Vagina (tissue), 2 donors: ENCODE measurements around the gene PSMA7. TPM values are rescaled to one million over a fixed set of nuclear protein-coding genes. Genes with fewer than 3 reads are reported as not detected.

Experiments used
- DNase-seq, 2 donors: peaks; one replicate each; pipeline ENCODE4 v3.0.0-alpha.2; 2017; ENCODE audit errors: extremely low spot score in 2 of 2
- H3K27ac ChIP-seq: fragments of 200-600 bp; sonication (generic); one replicate; pipeline ENCODE4 v1.5.1; 2019
- H3K27me3 ChIP-seq: fragments of 200-600 bp; sonication (generic); one replicate; pipeline ENCODE4 v1.5.1; 2019
- H3K36me3 ChIP-seq, 2 donors: fragments of 200-600 bp; sonication (generic); one replicate each; pipeline ENCODE4 v1.5.1; 2017 to 2019
- H3K4me1 ChIP-seq: fragments of 200-600 bp; sonication (generic); one replicate; pipeline ENCODE4 v1.5.1; 2019
- H3K4me3 ChIP-seq, 2 donors: fragments of 200-600 bp; sonication (generic); 1 replicate in 1 of 2; 2 replicates in 1 of 2; pipeline ENCODE4 v1.5.1; 2016 to 2019
- H3K9me3 ChIP-seq: fragments of 200-600 bp; sonication (generic); one replicate; pipeline ENCODE4 v1.5.1; 2019
- POLR2A ChIP-seq, 2 donors: fragments of 450-650 bp; IDR thresholded peaks; one replicate each; pipeline ENCODE4 v1.6.1; 2017; ENCODE audit warnings: antibody characterized with exemption in 2 of 2, mild to moderate bottlenecking in 2 of 2, moderate library complexity in 2 of 2
- POLR2AphosphoS5 ChIP-seq, 2 donors: sonication (generic); formaldehyde crosslinking; IDR thresholded peaks; one replicate each; pipeline ENCODE4 v1.9.0; 2017; ENCODE audit warnings: antibody characterized with exemption in 2 of 2, mild to moderate bottlenecking in 2 of 2, low read depth in 1 of 2; ENCODE audit not compliant: insufficient read depth in 1 of 2
- intact Hi-C: fragments of 100-400 bp; cut with DNase I; formaldehyde crosslinking; loops from one replicate; pipeline ENCODE4 v1.15.1; 2023
- total RNA-seq: library from RNA; depleted of rRNA; stranded (reverse); fragments of >200 nt; gene quantifications from one replicate; pipeline ENCODE4 v1.2.3, GENCODE V29; 2016
- TF ChIP-seq, protein P1 (sequence below), 3 experiments: fragments of 450-650 bp in 2 of 3; fragments of 200-600 bp in 1 of 3; sonication (generic) in 1 of 3; IDR thresholded peaks; one replicate each; pipeline ENCODE4 v1.5.1; 2017 to 2019; ENCODE audit warnings: antibody characterized with exemption in 3 of 3, mild to moderate bottlenecking in 2 of 3, moderate library complexity in 2 of 3

Gene PSMA7
- total RNA-seq, 1 donor from 2014 or later, result 319 TPM

DNA sequence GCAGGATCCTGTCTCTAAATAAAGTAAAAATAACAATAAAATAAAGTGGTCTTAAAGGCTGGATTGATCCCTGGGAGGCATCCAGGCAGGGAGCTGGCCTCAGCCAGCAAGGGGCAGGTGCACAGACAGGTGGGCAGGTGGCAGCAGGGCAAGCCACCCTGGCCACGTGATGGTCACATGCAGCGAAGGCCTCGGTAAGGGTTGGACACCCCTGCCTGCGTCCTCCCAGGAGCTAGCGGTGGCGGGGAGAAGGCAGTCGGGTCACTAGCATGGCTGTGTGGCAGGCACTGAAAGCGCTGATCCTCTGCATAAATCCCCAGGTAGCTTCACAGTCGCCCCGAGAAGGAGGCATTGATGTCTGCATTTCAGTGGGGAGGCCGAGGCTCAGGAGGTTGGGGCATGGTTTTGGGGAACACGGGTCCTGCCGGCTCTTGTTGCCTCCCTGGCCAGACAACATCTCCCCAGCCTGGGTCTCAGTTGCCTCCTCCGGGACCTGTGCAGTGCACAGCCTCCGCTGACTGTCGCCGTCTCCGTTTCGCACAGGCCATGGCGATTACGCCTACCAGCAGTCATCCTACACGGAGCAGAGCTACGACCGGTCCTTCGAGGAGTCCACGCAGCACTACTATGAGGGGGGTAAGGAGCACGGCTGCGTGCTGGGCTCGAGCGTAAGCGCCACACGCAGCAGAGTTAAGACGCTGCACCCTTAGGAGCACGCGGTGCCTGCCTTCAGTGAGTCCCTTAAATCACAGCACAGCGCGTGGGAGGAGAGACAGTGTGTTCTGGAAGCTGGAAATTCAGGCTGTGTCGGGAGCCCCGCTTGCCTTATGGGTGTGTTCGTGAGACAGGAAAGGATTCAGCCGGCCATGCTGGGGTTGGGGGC, 21.9 kb upstream of the PSMA7 start:
- Histone ChIP-seq H3K4me1 (no peaks in the 10 kb centered on the region), H3K9me3 (no peaks in the 10 kb centered on the region), H3K36me3 (peaks cover 0 to 52% of the 10 kb centered on the region in 2 donors), H3K4me3 (no peak overlapping the region), H3K27me3 (no peaks in the 10 kb centered on the region), H3K27ac (no peak overlapping the region)
- intact Hi-C loops, result no loop called here
- DNase-seq, result no peak
- TF ChIP-seq, protein P1, sequence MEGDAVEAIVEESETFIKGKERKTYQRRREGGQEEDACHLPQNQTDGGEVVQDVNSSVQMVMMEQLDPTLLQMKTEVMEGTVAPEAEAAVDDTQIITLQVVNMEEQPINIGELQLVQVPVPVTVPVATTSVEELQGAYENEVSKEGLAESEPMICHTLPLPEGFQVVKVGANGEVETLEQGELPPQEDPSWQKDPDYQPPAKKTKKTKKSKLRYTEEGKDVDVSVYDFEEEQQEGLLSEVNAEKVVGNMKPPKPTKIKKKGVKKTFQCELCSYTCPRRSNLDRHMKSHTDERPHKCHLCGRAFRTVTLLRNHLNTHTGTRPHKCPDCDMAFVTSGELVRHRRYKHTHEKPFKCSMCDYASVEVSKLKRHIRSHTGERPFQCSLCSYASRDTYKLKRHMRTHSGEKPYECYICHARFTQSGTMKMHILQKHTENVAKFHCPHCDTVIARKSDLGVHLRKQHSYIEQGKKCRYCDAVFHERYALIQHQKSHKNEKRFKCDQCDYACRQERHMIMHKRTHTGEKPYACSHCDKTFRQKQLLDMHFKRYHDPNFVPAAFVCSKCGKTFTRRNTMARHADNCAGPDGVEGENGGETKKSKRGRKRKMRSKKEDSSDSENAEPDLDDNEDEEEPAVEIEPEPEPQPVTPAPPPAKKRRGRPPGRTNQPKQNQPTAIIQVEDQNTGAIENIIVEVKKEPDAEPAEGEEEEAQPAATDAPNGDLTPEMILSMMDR (IDR thresholded peaks at IDR 0.05), result no peak
- TF ChIP-seq POLR2AphosphoS5 (IDR thresholded peaks at IDR 0.05; ENCODE audit: insufficient read depth in 1 of 2, low read depth in 1 of 2) (no peak), POLR2A (IDR thresholded peaks at IDR 0.05) (no peak)

DNA sequence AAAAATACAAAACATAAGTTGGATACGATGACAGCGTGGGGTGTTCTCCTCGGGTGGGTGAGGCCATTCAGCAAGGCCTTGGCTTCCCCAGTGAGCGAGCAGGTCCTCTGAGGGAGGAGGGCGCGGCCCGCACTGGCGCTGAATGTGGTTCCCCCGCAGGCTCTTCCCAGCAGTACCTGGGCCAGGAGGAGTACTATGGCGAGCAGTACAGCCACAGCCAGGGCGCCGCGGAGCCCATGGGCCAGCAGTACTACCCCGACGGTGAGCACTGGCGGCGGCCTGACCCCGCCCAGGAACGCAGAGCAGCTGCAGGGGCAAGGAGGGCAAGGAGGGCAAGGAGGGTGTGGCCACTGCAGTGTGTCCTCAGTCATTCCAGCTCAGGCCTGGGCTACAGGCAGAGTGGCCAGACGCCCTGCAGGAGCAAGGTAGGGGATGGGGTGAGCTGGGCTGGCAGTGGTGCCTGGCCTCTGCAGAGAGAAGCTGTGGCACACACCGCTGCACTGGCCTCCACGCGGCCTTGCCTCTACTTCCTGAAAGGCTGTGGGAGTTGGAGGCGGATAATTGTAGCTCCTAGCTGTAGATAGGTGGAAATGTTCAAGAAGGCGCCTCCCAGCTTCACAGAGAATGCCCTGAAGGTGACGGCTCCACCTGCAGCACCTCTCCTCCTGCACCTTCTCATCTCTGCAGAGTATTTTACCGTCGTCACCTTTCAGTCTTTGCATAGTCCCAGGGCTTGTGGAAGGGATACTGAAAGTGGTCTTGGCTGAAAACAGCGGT, 21.0 kb upstream of the PSMA7 start:
- Histone ChIP-seq H3K4me3 (no peak overlapping the region), H3K27me3 (no peaks in the 10 kb centered on the region), H3K27ac (no peak overlapping the region), H3K4me1 (no peaks in the 10 kb centered on the region), H3K36me3 (peaks cover 0 to 52% of the 10 kb centered on the region in 2 donors), H3K9me3 (no peaks in the 10 kb centered on the region)
- DNase-seq, result no peak
- intact Hi-C loops, result no loop called here
- no peak for TF ChIP-seq POLR2AphosphoS5 (IDR thresholded peaks at IDR 0.05; ENCODE audit: insufficient read depth in 1 of 2, low read depth in 1 of 2)

DNA sequence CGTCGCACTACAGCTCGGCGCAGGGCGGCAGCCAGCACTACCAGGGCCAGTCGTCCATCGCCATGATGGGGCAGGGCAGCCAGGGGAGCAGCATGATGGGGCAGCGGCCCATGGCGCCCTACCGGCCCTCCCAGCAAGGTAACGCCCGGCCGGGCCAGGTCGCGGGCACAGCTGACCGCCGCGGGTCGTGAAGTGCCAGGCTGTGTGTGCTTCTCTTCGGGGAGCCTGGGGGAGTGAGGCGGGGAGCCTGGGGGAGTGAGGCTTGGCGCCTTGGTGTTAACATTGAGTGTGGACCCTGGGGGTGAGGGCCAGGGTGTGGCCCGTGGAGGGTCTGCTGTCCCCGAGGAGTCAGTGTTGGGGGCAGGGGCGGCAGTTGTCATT, 20.3 kb upstream of the PSMA7 start:
- Histone ChIP-seq H3K27ac (no peak overlapping the region), H3K4me3 (no peak overlapping the region), H3K4me1 (no peaks in the 10 kb centered on the region), H3K36me3 (peaks cover 0 to 49% of the 10 kb centered on the region in 2 donors), H3K27me3 (no peaks in the 10 kb centered on the region), H3K9me3 (no peaks in the 10 kb centered on the region)
- intact Hi-C loops, result no loop called here
- DNase-seq, result no peak
- TF ChIP-seq, protein P1 (IDR thresholded peaks at IDR 0.05), result no peak
- TF ChIP-seq POLR2AphosphoS5 (IDR thresholded peaks at IDR 0.05; ENCODE audit: insufficient read depth in 1 of 2, low read depth in 1 of 2) (no peak), POLR2A (IDR thresholded peaks at IDR 0.05) (no peak)

DNA sequence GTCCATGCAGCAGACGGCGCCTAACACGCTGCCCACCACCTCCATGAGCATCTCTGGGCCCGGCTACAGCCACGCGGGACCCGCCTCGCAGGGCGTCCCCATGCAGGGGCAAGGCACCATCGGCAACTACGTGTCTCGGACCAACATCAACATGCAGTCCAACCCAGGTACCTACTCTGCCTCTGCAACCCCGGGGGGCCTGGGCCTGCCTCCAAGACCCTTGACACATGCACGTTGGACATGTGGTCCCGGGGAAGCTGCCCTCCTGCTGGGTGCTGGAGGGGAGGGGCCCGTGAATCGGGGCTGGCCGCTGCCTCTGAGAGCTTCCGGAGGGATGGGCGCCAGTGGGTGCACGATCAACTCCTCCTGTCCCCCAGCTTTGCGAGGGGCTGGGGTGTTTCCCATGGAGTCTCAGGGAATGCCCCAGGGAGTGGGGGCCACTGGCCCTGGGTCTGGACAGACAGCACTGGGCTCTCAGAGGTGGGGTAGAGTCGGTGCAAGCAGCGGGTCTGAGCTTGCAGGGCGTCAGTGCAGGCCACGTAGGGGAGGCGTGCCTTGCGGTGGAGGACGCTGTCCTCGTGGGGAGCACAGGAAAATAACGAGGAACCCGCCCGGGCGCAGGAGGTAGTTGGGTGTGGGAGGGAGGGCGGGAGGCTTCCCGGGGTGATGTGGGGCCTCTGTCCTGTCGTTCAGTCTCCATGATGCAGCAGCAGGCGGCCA, 19.7 kb upstream of the PSMA7 start:
- Histone ChIP-seq H3K27me3 (no peaks in the 10 kb centered on the region), H3K4me3 (no peak overlapping the region), H3K9me3 (no peaks in the 10 kb centered on the region), H3K27ac (no peak overlapping the region), H3K36me3 (peaks cover 0 to 49% of the 10 kb centered on the region in 2 donors), H3K4me1 (no peaks in the 10 kb centered on the region)
- no peak for DNase-seq
- TF ChIP-seq POLR2AphosphoS5 (IDR thresholded peaks at IDR 0.05; ENCODE audit: insufficient read depth in 1 of 2, low read depth in 1 of 2) (no peak), POLR2A (IDR thresholded peaks at IDR 0.05) (no peak)
- TF ChIP-seq, protein P1 (IDR thresholded peaks at IDR 0.05), result no peak
- intact Hi-C loops, result no loop called here

DNA sequence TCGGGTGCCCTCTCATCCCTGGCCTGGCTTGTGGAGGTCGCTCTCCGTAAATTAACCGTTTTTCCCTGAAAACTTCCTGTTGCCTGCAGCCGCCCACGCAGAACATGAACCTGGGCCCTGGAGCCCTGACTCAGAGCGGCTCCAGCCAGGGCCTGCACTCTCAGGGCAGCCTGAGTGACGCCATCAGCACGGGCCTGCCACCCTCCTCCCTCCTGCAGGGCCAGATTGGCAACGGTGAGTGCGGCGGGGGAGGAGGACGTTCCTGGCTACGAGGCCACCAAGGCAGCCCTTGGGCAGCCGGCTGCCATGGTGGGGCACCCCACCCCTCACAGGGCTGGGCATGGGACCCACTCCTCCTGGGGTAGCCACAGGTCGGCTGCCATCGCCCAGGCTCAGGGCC, 18.2 kb upstream of the PSMA7 start:
- intact Hi-C loops, result no loop called here
- H3K27ac ChIP-seq, result no peak overlapping the region
- H3K36me3 ChIP-seq, result peaks cover 0 to 47% of the 10 kb centered on the region in 2 donors
- peaks cover 12% of the 10 kb centered on the region for H3K4me1 ChIP-seq
- no peaks in the 10 kb centered on the region for H3K9me3 ChIP-seq
- DNase-seq, result no peak
- no peak for TF ChIP-seq POLR2AphosphoS5 (IDR thresholded peaks at IDR 0.05; ENCODE audit: insufficient read depth in 1 of 2, low read depth in 1 of 2)
- no peak for TF ChIP-seq POLR2A (IDR thresholded peaks at IDR 0.05)
- TF ChIP-seq, protein P1 (IDR thresholded peaks at IDR 0.05), result no peak
- H3K4me3 ChIP-seq, result no peak overlapping the region
- H3K27me3 ChIP-seq, result no peaks in the 10 kb centered on the region
